B cell (primary cell): ENCODE results near the gene CPLANE2. TPM values are rescaled to one million over a fixed set of nuclear protein-coding genes. Genes with fewer than 3 reads are reported as not detected.

Experiments
- ATAC-seq: fragments of 200-7000 bp; cut with Tn5 transposase; one replicate; pipeline ENCODE4 v1.10.0; 2021; ENCODE audit warnings: low read depth, mild to moderate bottlenecking, moderate number of reproducible peaks, moderate library complexity
- CTCF ChIA-PET: fragments of 350-600 bp; sonication (Branson Sonifier 250); formaldehyde crosslinking; loops from one replicate; lab custom pipeline; 2021; ENCODE audit warnings: antibody characterized with exemption, inconsistent platforms; lab: Charles Lee
- POLR2A ChIA-PET: fragments of 350-600 bp; sonication (Branson Sonifier 250); formaldehyde crosslinking; loops from one replicate; lab custom pipeline; 2021; ENCODE audit warnings: antibody characterized with exemption; lab: Charles Lee
- DNase-seq: peaks from one replicate; pipeline ENCODE4 v3.0.0; 2013
- H2AFZ ChIP-seq: 2 replicates; pipeline ENCODE4 v1.6.1; 2012; ENCODE audit warnings: mild to moderate bottlenecking, low read depth, low read length; ENCODE audit not compliant: insufficient read depth, poor library complexity, severe bottlenecking
- H3K27ac ChIP-seq, 2 donors: 1 replicate in 1 of 2; 2 replicates in 1 of 2; pipeline ENCODE4 v1.5.1; 2012 to 2013; ENCODE audit warnings: low read length in 2 of 2, mild to moderate bottlenecking in 2 of 2, moderate library complexity in 1 of 2
- H3K27me3 ChIP-seq, 4 experiments: fragments of 200-600 bp in 1 of 4; sonication (generic) in 1 of 4; replicated peaks in 1 of 4; 1 replicate in 2 of 4; 2 replicates in 2 of 4; pipeline versions ENCODE4 v1.6.1 to v1.7.0; 2013 to 2016; ENCODE audit warnings: low read length in 3 of 4, mild to moderate bottlenecking in 2 of 4, mixed read lengths in 1 of 4, moderate library complexity in 1 of 4; ENCODE audit not compliant: insufficient read depth in 4 of 4, control insufficient read depth in 3 of 4; ENCODE audit errors: control extremely low read depth in 1 of 4
- H3K36me3 ChIP-seq, 2 experiments: replicated peaks in 1 of 2; 1 replicate in 1 of 2; 2 replicates in 1 of 2; pipeline versions ENCODE4 v1.6.1 to v1.7.1; 2013; ENCODE audit warnings: low read length in 1 of 2; ENCODE audit not compliant: insufficient read depth in 2 of 2, control insufficient read depth in 1 of 2; ENCODE audit errors: control extremely low read depth in 1 of 2, extremely low read depth in 1 of 2
- H3K4me1 ChIP-seq, 2 donors: fragments of 200-600 bp in 1 of 2; sonication (generic) in 1 of 2; 1 replicate in 1 of 2; 2 replicates in 1 of 2; pipeline versions ENCODE4 v1.5.1 to v1.6.1; 2013 to 2017; ENCODE audit warnings: low read length in 2 of 2; ENCODE audit not compliant: control insufficient read depth in 2 of 2, insufficient read depth in 2 of 2
- H3K4me2 ChIP-seq: replicated peaks from 2 replicates; pipeline ENCODE3; 2012; ENCODE audit warnings: mild to moderate bottlenecking, low read depth, low read length; ENCODE audit not compliant: poor library complexity, severe bottlenecking
- H3K4me3 ChIP-seq, 5 experiments: fragments of 200-600 bp in 1 of 5; sonication (generic) in 1 of 5; 1 replicate in 3 of 5; 2 replicates in 2 of 5; pipeline versions ENCODE4 v1.5.1 to v1.7.0; 2011 to 2016; ENCODE audit warnings: low read length in 4 of 5, mild to moderate bottlenecking in 4 of 5, low read depth in 2 of 5, control low read depth in 1 of 5, moderate library complexity in 1 of 5; ENCODE audit not compliant: insufficient read depth in 1 of 5; ENCODE audit errors: control extremely low read depth in 1 of 5, extremely low read depth in 1 of 5
- H3K79me2 ChIP-seq: fragments of 200-600 bp; sonication (generic); one replicate; pipeline ENCODE4 v1.6.0; 2016; ENCODE audit warnings: low read length; ENCODE audit not compliant: control insufficient read depth, insufficient read depth
- H3K9ac ChIP-seq: fragments of 200-600 bp; sonication (generic); 2 replicates; pipeline ENCODE4 v1.6.1; 2017; ENCODE audit warnings: mild to moderate bottlenecking, low read length, moderate library complexity
- H3K9me3 ChIP-seq, 3 donors: one replicate each; pipeline versions ENCODE4 v1.6.1 to v1.7.1; 2013; ENCODE audit warnings: low read length in 2 of 3; ENCODE audit not compliant: control insufficient read depth in 2 of 3, insufficient read depth in 1 of 3; ENCODE audit errors: control extremely low read depth in 1 of 3
- H4K20me1 ChIP-seq: 2 replicates; pipeline ENCODE4 v1.6.0; 2012; ENCODE audit warnings: mild to moderate bottlenecking, low read length; ENCODE audit not compliant: insufficient read depth, control insufficient read depth, poor library complexity, severe bottlenecking
- H3K27ac Mint-ChIP-seq: one replicate; pipeline ENCODE4 v1.8.0; 2021; ENCODE audit warnings: mixed read lengths
- H3K27me3 Mint-ChIP-seq: one replicate; pipeline ENCODE4 v1.8.0; 2021; ENCODE audit warnings: mixed read lengths
- H3K4me1 Mint-ChIP-seq: one replicate; pipeline ENCODE4 v1.8.0; 2021; ENCODE audit warnings: mixed read lengths
- H3K4me3 Mint-ChIP-seq: one replicate; pipeline ENCODE4 v1.8.0; 2021; ENCODE audit warnings: mixed read lengths
- H3K9me3 Mint-ChIP-seq: one replicate; pipeline ENCODE4 v1.8.0; 2022; ENCODE audit warnings: mixed read lengths; ENCODE audit not compliant: insufficient read depth
- CTCF ChIP-seq: fragments of 200-600 bp; IDR thresholded peaks from one replicate; pipeline ENCODE4 v1.8.0; 2022; ENCODE audit warnings: antibody characterized with exemption, mild to moderate bottlenecking
- EZH2 ChIP-seq: IDR thresholded peaks from 2 replicates; pipeline ENCODE4 v1.6.1; 2012; ENCODE audit warnings: borderline replicate concordance, low read depth, mild to moderate bottlenecking, moderate library complexity, low read length; ENCODE audit not compliant: insufficient read depth, poor library complexity, severe bottlenecking
- WGBS: methylation state at CpG from one replicate; pipeline ENCODE4 v1.1.5; 2013; ENCODE audit warnings: missing lambda C conversion rate; ENCODE audit not compliant: insufficient coverage; 5-methylcytosine and 5-hydroxymethylcytosine counted together
- intact Hi-C: fragments of 100-400 bp; cut with micrococcal nuclease; formaldehyde crosslinking; loops from one replicate; pipeline ENCODE4 v1.10.0; 2022
- polyA plus RNA-seq: library from polyadenylated mRNA; depleted of rRNA; stranded (reverse); fragments of >200 nt; gene quantifications from 2 replicates; pipeline ENCODE4 v1.2.3, GENCODE V29; 2012
- total RNA-seq, 2 donors: library from RNA; stranded (reverse); fragments of 120-200 nt in 1 of 2; gene quantifications; 1 replicate in 1 of 2; 2 replicates in 1 of 2; pipeline versions ENCODE4 v1.2.3 to v1.2.4, GENCODE V29; 2013 to 2022

Gene CPLANE2
- total and polyA plus RNA-seq, 2 donors (not counting 1 experiment from before 2014, with no cell fraction given): 5.7 to 11.1 TPM

DNA sequence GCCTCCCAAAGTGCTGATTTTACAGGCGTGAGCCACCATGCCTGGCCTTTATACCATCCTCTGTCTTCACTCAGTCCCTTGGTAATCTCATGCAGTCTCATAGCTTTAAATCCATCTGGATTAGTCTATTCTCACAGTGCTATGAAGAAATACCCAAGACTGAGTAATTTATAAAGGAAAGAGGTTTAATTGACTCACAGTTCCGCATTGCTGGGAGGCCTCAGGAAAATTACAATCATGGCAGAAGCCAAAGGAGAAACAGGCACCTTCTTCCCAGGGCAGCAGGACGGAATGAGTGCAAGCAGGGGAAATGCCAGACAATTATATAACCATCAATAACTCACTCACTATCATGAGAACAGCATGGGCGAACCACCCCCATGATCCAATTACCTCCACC, 49.1 kb upstream of the CPLANE2 start:
- H3K36me3 ChIP-seq: peaks cover 2 to 33% of the 10 kb centered on the region in 2 experiments
- H3K4me3 ChIP-seq: no peak overlapping the region
- TF ChIP-seq CTCF: no peak
- TF ChIP-seq EZH2: no peak
- CTCF ChIA-PET: interaction anchor here (0.7 to 1.3 kb wide), 2 partner anchors 77 to 582 kb away, joined by 3 read pairs; no protein-coding TSS in a partner anchor
- DNase-seq (no peak), ATAC-seq (no peak)
- no peaks in the 10 kb centered on the region for H3K9me3 ChIP-seq
- no peak overlapping the region for H2AFZ ChIP-seq
- Mint-ChIP-seq H3K9me3 (no peaks in the 10 kb centered on the region), H3K4me3 (no peak overlapping the region), H3K27ac (no peak overlapping the region), H3K4me1 (peaks cover 5% of the 10 kb centered on the region), H3K27me3 (no peaks in the 10 kb centered on the region)
- 93% methylated on average over 3 of the region's 4 CpGs for WGBS
- H4K20me1 ChIP-seq: peaks cover 9% of the 10 kb centered on the region
- H3K27ac ChIP-seq: no peak overlapping the region
- POLR2A ChIA-PET: no interaction called here
- H3K79me2 ChIP-seq: peaks cover 43% of the 10 kb centered on the region
- H3K4me2 ChIP-seq: no peak overlapping the region
- H3K4me1 ChIP-seq: no peaks in the 10 kb centered on the region
- H3K9ac ChIP-seq: no peak overlapping the region
- intact Hi-C loops: no loop called here
- H3K27me3 ChIP-seq: no peaks in the 10 kb centered on the region

DNA sequence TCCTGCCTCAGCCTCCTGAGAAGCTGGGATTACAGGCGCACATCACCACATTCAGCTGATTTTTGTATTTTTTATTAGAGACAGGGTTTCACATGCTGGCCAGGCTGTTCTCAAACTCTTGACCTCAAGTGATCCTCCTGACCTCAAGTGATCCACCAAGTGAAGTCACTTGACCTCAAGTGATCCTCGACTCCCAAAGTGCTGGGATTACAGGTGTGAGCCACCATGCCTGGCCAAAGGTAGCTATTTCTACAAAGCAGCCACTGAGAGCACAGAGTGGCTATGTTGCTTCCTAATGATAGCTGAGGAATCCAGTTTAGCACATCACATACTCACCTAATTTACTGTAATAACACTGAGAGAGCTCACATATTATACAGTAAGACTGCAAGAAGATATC, 44.8 kb upstream of the CPLANE2 start:
- H2AFZ ChIP-seq: no peak overlapping the region
- H3K27ac ChIP-seq: no peak overlapping the region
- no peak overlapping the region for H3K4me2 ChIP-seq
- no peaks in the 10 kb centered on the region for H3K27me3 Mint-ChIP-seq
- no peak overlapping the region for H3K9ac ChIP-seq
- ATAC-seq (no peak), DNase-seq (no peak)
- H3K9me3 ChIP-seq: no peaks in the 10 kb centered on the region
- peaks cover 2% of the 10 kb centered on the region for H3K4me1 Mint-ChIP-seq
- H3K4me1 ChIP-seq: no peaks in the 10 kb centered on the region
- 86% methylated on average over 1 of the region's 2 CpGs for WGBS
- ChIA-PET CTCF (interaction anchor here (0.7 to 1.1 kb wide), 2 partner anchors 16 to 203 kb away, joined by 3 read pairs; no protein-coding TSS in a partner anchor), POLR2A (no interaction called here)
- peaks cover 2 to 8% of the 10 kb centered on the region in 2 experiments for H3K36me3 ChIP-seq
- H3K27ac Mint-ChIP-seq: no peak overlapping the region
- peaks cover 27% of the 10 kb centered on the region for H3K79me2 ChIP-seq
- no peaks in the 10 kb centered on the region for H3K9me3 Mint-ChIP-seq
- no peak overlapping the region for H3K4me3 Mint-ChIP-seq
- intact Hi-C loops: no loop called here
- H3K27me3 ChIP-seq: no peaks in the 10 kb centered on the region
- H4K20me1 ChIP-seq: no peaks in the 10 kb centered on the region
- no peak overlapping the region for H3K4me3 ChIP-seq
- no peak for TF ChIP-seq EZH2
- no peak for TF ChIP-seq CTCF
